Esophagus (tissue), 2 donors: ENCODE results near the gene SAP30BP. TPM values are rescaled to one million over a fixed set of nuclear protein-coding genes. Genes with fewer than 3 reads are reported as not detected.
A peak's percentile ranks its signal among the peaks of the same experiment; 100 is the strongest.

ENCODE experiments used
- H3K27ac ChIP-seq, 2 donors: one replicate each; pipeline ENCODE4 v1.5.1; 2013; ENCODE audit warnings: low read depth in 2 of 2, mild to moderate bottlenecking in 2 of 2, inconsistent platforms in 1 of 2, low read length in 1 of 2, moderate library complexity in 1 of 2
- H3K27me3 ChIP-seq, 2 donors: one replicate each; pipeline ENCODE4 v1.6.1; 2013; ENCODE audit warnings: low read length in 2 of 2, control low read depth in 1 of 2, mild to moderate bottlenecking in 1 of 2; ENCODE audit not compliant: insufficient read depth in 2 of 2, control insufficient read depth in 1 of 2
- H3K36me3 ChIP-seq, 2 donors: one replicate each; pipeline ENCODE4 v1.6.1; 2013; ENCODE audit warnings: low read length in 1 of 2; ENCODE audit not compliant: control insufficient read depth in 2 of 2, insufficient read depth in 2 of 2
- H3K4me1 ChIP-seq, 2 donors: one replicate each; pipeline ENCODE4 v1.6.1; 2013; ENCODE audit warnings: low read length in 1 of 2; ENCODE audit not compliant: control insufficient read depth in 2 of 2, insufficient read depth in 2 of 2
- H3K4me3 ChIP-seq, 2 donors: one replicate each; pipeline ENCODE4 v1.5.1; 2013; ENCODE audit warnings: low read length in 2 of 2, mild to moderate bottlenecking in 2 of 2, low read depth in 1 of 2, moderate library complexity in 1 of 2
- H3K9me3 ChIP-seq, 2 donors: one replicate each; pipeline ENCODE4 v1.6.1; 2013; ENCODE audit warnings: mild to moderate bottlenecking in 2 of 2, low read depth in 1 of 2, low read length in 1 of 2, moderate library complexity in 1 of 2; ENCODE audit not compliant: control insufficient read depth in 2 of 2, insufficient read depth in 1 of 2
- WGBS, 2 donors: extraction: QIAGEN DNeasy Blood & Tissue Kit; methylation state at CpG; one replicate each; pipeline ENCODE4 v1.1.7; 2013; 5-methylcytosine and 5-hydroxymethylcytosine counted together
- polyA plus RNA-seq, 2 donors: library from polyadenylated mRNA; stranded (reverse); fragments of 200-250 nt; gene quantifications; one replicate each; pipeline ENCODE4 v1.2.3, GENCODE V29; 2013
- donor health status: healthy with polysubstance abuse.
- donor health status: Bipolar disorder and iron deficiency.

SAP30BP gene
- polyA plus RNA-seq, 2 donors: 63.4 to 68.4 TPM

- Histone ChIP-seq H3K4me1 (peaks cover 6 to 24% of the 10 kb centered on the region in 2 donors), H3K27ac (peak overlapping the region in 1 of 2 donors; percentile 94)
- WGBS, 2 donors: 90 to 95% methylated on average over 13 of the region's 13 CpGs
Measured at GRCh38 chr17:75638893-75639292, 28.2 kb upstream of the SAP30BP start.

GRCh38 chr17:75639327-75639726 is 27.8 kb upstream of the SAP30BP start:
- Histone ChIP-seq H3K4me3 (peak overlapping the region; percentile 31 to 64), H3K27ac (peak overlapping the region; percentile 90 to 94), H3K9me3 (no peaks in the 10 kb centered on the region), H3K4me1 (peaks cover 2 to 20% of the 10 kb centered on the region in 2 donors), H3K36me3 (peaks cover 0 to 9% of the 10 kb centered on the region in 2 donors), H3K27me3 (no peaks in the 10 kb centered on the region)
- 88 to 90% methylated on average over 3 of the region's 3 CpGs for WGBS, 2 donors

More at GRCh38 chr17:75638893-75639292, 28.2 kb upstream of the SAP30BP start:
- Histone ChIP-seq H3K27me3 (no peaks in the 10 kb centered on the region), H3K36me3 (peaks cover 0 to 9% of the 10 kb centered on the region in 2 donors), H3K9me3 (no peaks in the 10 kb centered on the region), H3K4me3 (peak overlapping the region; percentile 31 to 64)

GRCh38 chr17:75639771-75640555 is 27.2 kb upstream of the SAP30BP start:
- Histone ChIP-seq H3K27ac (peak overlapping the region; percentile 90 to 94), H3K36me3 (peaks cover 0 to 9% of the 10 kb centered on the region in 2 donors)

GRCh38 chr17:75640556-75641119 is 26.5 kb upstream of the SAP30BP start:
- Histone ChIP-seq H3K36me3 (peaks cover 0 to 7% of the 10 kb centered on the region in 2 donors), H3K4me3 (peak overlapping the region; percentile 58 to 64), H3K9me3 (no peaks in the 10 kb centered on the region), H3K27ac (peak overlapping the region; percentile 82 to 94), H3K27me3 (no peaks in the 10 kb centered on the region), H3K4me1 (peaks cover 0 to 20% of the 10 kb centered on the region in 2 donors)
- 86 to 92% methylated on average over 13 of the region's 13 CpGs for WGBS, 2 donors

More at GRCh38 chr17:75639771-75640555, 27.2 kb upstream of the SAP30BP start:
- peak overlapping the region; percentile 58 to 64 for H3K4me3 ChIP-seq
- peaks cover 0 to 20% of the 10 kb centered on the region in 2 donors for H3K4me1 ChIP-seq
- no peaks in the 10 kb centered on the region for H3K27me3 ChIP-seq
- no peaks in the 10 kb centered on the region for H3K9me3 ChIP-seq
- WGBS, 2 donors: 64 to 74% methylated on average over 30 of the region's 30 CpGs

- Histone ChIP-seq H3K4me3 (peak overlapping the region; percentile 58 to 64), H3K27me3 (no peaks in the 10 kb centered on the region), H3K36me3 (peaks cover 0 to 7% of the 10 kb centered on the region in 2 donors), H3K4me1 (peaks cover 0 to 20% of the 10 kb centered on the region in 2 donors), H3K27ac (peak overlapping the region; percentile 90 to 94), H3K9me3 (no peaks in the 10 kb centered on the region)
- WGBS, 2 donors: 70 to 82% methylated on average over 9 of the region's 9 CpGs
Measured at GRCh38 chr17:75641343-75641742, 25.8 kb upstream of the SAP30BP start.

- H3K4me1 ChIP-seq: peaks cover 0 to 20% of the 10 kb centered on the region in 2 donors
- H3K27ac ChIP-seq: peak overlapping the region; percentile 90 to 94
Measured at GRCh38 chr17:75642182-75642783, 24.9 kb upstream of the SAP30BP start.

GRCh38 chr17:75642784-75643642 is 24.1 kb upstream of the SAP30BP start:
- Histone ChIP-seq H3K4me1 (peaks cover 0 to 20% of the 10 kb centered on the region in 2 donors), H3K4me3 (no peak overlapping the region), H3K9me3 (no peaks in the 10 kb centered on the region), H3K36me3 (peaks cover 5 to 6% of the 10 kb centered on the region in 2 donors), H3K27ac (peak overlapping the region; percentile 90 to 91), H3K27me3 (no peaks in the 10 kb centered on the region)
- WGBS, 2 donors: 53 to 68% methylated on average over 17 of the region's 17 CpGs

More at GRCh38 chr17:75642182-75642783, 24.9 kb upstream of the SAP30BP start:
- WGBS, 2 donors: 60 to 65% methylated on average over 7 of the region's 7 CpGs
- Histone ChIP-seq H3K27me3 (no peaks in the 10 kb centered on the region), H3K4me3 (peak overlapping the region in 1 of 2 donors; percentile 10), H3K36me3 (peaks cover 5 to 6% of the 10 kb centered on the region in 2 donors), H3K9me3 (no peaks in the 10 kb centered on the region)

GRCh38 chr17:75643643-75644017 is 23.5 kb upstream of the SAP30BP start:
- peaks cover 5 to 6% of the 10 kb centered on the region in 2 donors for H3K36me3 ChIP-seq
- no peaks in the 10 kb centered on the region for H3K27me3 ChIP-seq
- H3K9me3 ChIP-seq: no peaks in the 10 kb centered on the region
- H3K4me3 ChIP-seq: no peak overlapping the region
- H3K27ac ChIP-seq: peak overlapping the region; percentile 90 to 91
- 78 to 81% methylated on average over 7 of the region's 7 CpGs for WGBS, 2 donors
- H3K4me1 ChIP-seq: peaks cover 0 to 20% of the 10 kb centered on the region in 2 donors

GRCh38 chr17:75645501-75645888 is 21.6 kb upstream of the SAP30BP start:
- Histone ChIP-seq H3K4me3 (no peak overlapping the region), H3K9me3 (no peaks in the 10 kb centered on the region), H3K27me3 (no peaks in the 10 kb centered on the region), H3K27ac (peak overlapping the region; percentile 62 to 83), H3K4me1 (peaks cover 0 to 17% of the 10 kb centered on the region in 2 donors), H3K36me3 (peaks cover 5 to 12% of the 10 kb centered on the region in 2 donors)
- 63 to 64% methylated on average over 7 of the region's 7 CpGs for WGBS, 2 donors
